HUES64 (cell line): ENCODE results near the gene EPB41L2.
"Not testable (repeated sequence)": the region's sequence is repeated elsewhere in the genome, so short reads cannot be mapped to it uniquely, and the experiment has no call there.

Source experiments
- H3K27ac ChIP-seq: 2 replicates; pipeline ENCODE4 v1.7.0; 2013; ENCODE audit warnings: low read depth, low read length, inconsistent platforms
- H3K27me3 ChIP-seq: 2 replicates; pipeline ENCODE4 v1.6.1; 2013; ENCODE audit warnings: mild to moderate bottlenecking, low read length; ENCODE audit not compliant: insufficient read depth
- H3K36me3 ChIP-seq: 2 replicates; pipeline ENCODE4 v1.6.1; 2013; ENCODE audit warnings: mild to moderate bottlenecking, low read length; ENCODE audit not compliant: insufficient read depth
- H3K4me1 ChIP-seq: 2 replicates; pipeline ENCODE4 v1.6.1; 2013; ENCODE audit warnings: mild to moderate bottlenecking, low read length, moderate library complexity; ENCODE audit not compliant: insufficient read depth
- H3K4me3 ChIP-seq: 2 replicates; pipeline ENCODE4 v1.5.1; 2013; ENCODE audit warnings: mild to moderate bottlenecking, low read length, moderate library complexity
- H3K9ac ChIP-seq: 2 replicates; pipeline ENCODE4 v1.6.1; 2013; ENCODE audit warnings: mild to moderate bottlenecking, low read depth, low read length
- H3K9me3 ChIP-seq: 2 replicates; pipeline ENCODE4 v1.6.1; 2013; ENCODE audit warnings: low read depth, low read length; ENCODE audit not compliant: insufficient read depth
- whole genome bisulfite sequencing: fragments of 150-250, 120-280 bp; methylation state at CpG from one replicate; pipeline ENCODE4 v1.1.7; 2013; ENCODE audit warnings: missing lambda C conversion rate; 5-methylcytosine and 5-hydroxymethylcytosine counted together

The EPB41L2 gene

DNA sequence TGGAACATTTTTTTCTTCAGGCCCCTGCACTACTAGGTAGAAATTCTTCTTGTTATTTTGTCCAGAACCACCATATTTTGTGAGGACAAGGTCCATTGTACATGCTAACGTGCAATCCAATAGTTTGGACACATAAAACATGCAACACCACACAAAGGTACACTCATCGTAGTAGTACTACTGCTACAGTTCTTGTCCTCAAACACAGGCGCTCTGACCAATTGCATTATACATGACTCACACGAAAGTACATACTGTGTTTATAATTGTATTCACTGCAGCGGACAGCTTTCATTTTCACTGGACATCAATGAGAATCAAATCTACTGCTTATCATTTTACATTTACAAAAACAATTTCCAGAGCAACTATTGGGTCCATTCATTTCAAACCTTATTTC lies 251.1 kb downstream of the EPB41L2 start:
- 95% methylated on average over 5 of the region's 5 CpGs for WGBS
- Histone ChIP-seq H3K9me3 (no peaks in the 10 kb centered on the region), H3K36me3 (no peaks in the 10 kb centered on the region), H3K4me3 (no peak overlapping the region), H3K27ac (no peak overlapping the region), H3K27me3 (no peaks in the 10 kb centered on the region), H3K9ac (no peak overlapping the region), H3K4me1 (no peaks in the 10 kb centered on the region)

DNA sequence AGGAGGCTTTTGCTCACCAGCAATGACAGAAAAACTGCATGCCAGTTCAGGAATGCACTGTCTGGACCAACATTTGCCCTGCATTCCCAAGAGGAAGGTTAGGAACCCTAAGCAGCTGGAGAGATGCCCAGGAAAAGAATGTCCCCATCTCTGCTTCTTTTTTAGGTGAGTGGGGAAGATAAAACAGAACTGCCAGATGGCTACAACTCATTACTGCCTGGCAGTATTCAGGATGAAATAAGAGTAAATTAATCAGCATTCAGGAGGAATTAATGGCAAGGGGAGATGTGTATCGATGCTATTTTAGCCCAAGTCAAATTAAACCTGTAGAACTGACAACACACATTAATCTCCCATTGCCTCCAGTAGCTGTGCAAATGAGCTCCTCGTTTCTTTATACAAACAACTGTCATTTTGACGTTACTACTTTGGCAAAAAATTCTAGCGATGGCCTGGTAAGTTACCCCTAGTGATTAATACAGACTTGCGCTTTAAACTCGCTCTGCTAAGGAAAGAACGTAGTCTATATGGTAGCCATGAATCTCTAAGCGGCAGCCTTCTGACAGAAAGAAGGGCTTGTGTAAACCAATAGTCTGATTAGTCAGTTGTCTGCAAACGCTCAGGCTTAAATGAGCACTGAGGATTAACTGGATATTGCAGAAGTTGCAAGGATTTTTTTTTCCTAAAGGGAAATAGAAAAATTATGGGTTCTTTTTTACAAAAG lies 252.6 kb downstream of the EPB41L2 start:
- no peaks in the 10 kb centered on the region for H3K9me3 ChIP-seq

DNA sequence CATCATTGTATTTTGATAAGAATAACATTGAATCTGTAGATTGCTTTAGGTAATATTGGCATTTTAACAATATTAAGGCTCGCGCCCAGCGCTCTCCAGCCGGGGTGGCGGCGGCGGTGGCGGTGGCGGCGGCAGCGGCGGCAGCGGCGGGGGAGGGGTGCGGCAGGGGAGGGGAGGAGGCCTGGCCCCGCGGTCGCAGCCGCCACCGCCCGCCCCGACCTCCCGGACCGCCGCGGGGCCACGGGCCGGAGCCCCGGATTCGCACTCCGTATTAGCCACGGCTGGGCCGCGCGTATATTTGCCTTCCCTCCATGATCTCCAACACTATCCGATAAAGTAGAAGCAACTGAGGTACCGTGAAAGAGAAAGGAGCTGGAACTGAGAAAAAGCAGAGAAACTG lies 261.7 kb downstream of the EPB41L2 start:
- H3K9ac ChIP-seq, H3K27me3 ChIP-seq, H3K9me3 ChIP-seq, H3K36me3 ChIP-seq, H3K27ac ChIP-seq, H3K4me1 ChIP-seq, H3K4me3 ChIP-seq: not testable (repeated sequence)
- WGBS: 98% methylated on average over 35 of the region's 37 CpGs

More for the DNA sequence above, 252.6 kb downstream of the EPB41L2 start:
- Histone ChIP-seq H3K4me3 (no peak overlapping the region), H3K4me1 (no peaks in the 10 kb centered on the region), H3K27me3 (no peaks in the 10 kb centered on the region), H3K27ac (no peak overlapping the region), H3K36me3 (no peaks in the 10 kb centered on the region), H3K9ac (no peak overlapping the region)
- WGBS: 90% methylated on average over 9 of the region's 9 CpGs

DNA sequence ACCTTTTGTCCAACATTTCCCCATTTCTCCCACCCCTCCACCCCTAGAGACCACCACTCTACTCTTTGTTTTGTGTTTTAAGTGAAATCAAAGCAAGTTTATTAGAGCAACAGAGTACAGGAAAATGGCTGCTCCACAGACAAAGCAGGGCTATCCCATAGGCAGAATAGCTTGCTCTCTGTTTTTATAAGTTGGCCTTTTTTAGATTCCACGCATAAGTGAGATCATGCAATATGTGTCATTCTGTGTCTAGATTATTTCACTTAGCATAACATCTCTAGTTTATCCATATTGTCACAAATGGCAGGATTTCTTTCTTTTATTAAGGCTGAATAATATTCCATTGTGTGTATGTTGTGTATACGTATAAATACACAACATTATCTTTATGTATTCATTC lies 266.0 kb downstream of the EPB41L2 start:
- Histone ChIP-seq H3K4me1 (peaks cover 12% of the 10 kb centered on the region; the same call in 1 of the 2 replicates), H3K4me3 (no peak overlapping the region), H3K27me3 (no peaks in the 10 kb centered on the region), H3K9ac (no peak overlapping the region), H3K27ac (no peak overlapping the region), H3K9me3 (peaks cover 7% of the 10 kb centered on the region; the same call in 1 of the 2 replicates), H3K36me3 (no peaks in the 10 kb centered on the region)
- 100% methylated on average over 1 of the region's 2 CpGs for WGBS

DNA sequence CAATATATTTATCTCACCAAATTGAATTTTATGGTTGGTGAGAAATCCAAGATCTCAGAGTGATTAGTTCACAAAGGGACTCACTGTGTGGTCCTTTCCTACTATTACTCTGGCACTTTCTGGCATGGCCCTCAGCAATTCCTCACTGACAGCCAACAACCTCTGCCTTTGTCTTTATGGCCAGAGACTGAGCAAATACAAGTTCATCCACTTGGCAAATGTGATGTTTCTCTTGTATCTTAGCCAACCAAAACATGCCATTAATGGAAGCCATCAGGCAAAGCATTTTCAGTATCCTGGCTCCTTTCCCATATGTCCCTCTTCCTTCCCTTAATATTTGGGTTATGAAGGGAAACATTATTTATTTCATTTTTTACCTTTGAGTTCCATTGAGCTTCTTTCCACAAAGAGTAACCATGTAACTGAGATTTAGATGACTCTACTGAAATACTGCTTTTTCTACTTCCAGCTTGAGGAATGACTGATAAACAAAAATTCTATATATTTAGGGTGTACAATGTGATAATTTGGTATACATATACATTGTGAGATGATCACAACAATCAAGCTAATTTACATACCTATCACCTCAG lies 266.6 kb downstream of the EPB41L2 start:
- H3K36me3 ChIP-seq: no peaks in the 10 kb centered on the region
- H3K9ac ChIP-seq: no peak overlapping the region
- peaks cover 12% of the 10 kb centered on the region; the same call in 1 of the 2 replicates for H3K4me1 ChIP-seq
- no peak overlapping the region for H3K4me3 ChIP-seq
- no peaks in the 10 kb centered on the region for H3K27me3 ChIP-seq
- peaks cover 7% of the 10 kb centered on the region; the same call in 1 of the 2 replicates for H3K9me3 ChIP-seq
- H3K27ac ChIP-seq: no peak overlapping the region

DNA sequence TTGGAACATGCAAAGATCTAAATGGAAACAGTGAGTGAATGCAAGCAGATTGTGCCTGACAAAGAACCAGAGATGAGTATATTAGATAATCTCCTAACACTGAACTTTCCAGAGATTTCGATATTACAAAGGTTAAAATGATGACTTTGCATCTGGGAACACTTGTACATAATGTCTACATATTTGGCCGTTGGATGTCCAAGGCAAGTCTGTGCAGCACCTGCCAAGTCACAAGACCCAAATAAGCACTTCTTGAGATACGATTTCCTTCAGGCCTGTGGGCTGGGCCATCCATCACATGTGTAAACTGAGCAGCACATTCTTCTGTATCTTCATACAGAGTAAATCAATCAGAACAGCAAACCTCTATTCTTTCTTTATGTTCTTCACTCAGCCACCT lies 268.3 kb downstream of the EPB41L2 start:
- Histone ChIP-seq H3K27me3 (no peaks in the 10 kb centered on the region), H3K36me3 (no peaks in the 10 kb centered on the region), H3K9ac (no peak overlapping the region), H3K27ac (no peak overlapping the region), H3K9me3 (no peaks in the 10 kb centered on the region), H3K4me1 (peaks cover 12% of the 10 kb centered on the region; the same call in 1 of the 2 replicates), H3K4me3 (no peak overlapping the region)
- WGBS: 89% methylated on average over 3 of the region's 3 CpGs

DNA sequence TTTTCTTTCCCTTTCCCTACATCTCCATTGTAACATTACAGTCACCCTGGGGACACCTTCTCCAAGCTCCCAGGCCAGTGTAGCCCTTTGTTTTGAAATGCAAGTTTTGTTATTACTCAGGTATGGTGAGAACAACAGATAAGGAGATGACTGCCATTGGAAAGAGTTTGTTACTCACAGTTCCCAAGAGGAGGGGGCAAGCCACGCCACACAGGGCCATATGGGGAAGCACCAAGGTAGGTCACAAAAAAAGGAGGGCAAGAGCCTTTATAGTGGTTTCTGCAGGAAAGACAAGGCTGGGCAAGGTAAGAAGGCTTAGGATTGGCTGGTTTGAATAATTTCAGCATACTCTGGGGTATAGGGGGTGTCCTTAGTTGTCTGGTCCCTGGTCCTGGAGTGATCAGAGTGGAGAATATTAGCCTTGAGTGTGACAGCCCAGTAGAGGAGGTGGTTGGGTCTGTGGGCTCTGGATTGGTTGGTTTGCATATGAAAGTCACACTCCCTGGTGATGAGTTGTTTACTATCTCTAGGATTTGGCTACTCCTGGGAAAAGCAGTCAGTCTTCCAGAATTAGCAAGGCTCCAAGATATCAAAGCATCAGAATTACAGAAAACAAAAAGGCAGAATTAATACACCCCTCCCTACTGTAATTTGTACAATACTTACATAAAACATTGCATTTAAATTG lies 268.9 kb downstream of the EPB41L2 start:
- no peak overlapping the region for H3K27ac ChIP-seq
- 80% methylated on average over 1 of the region's 1 CpG for WGBS

More for the DNA sequence above, 268.9 kb downstream of the EPB41L2 start:
- H3K36me3 ChIP-seq: no peaks in the 10 kb centered on the region
- H3K4me1 ChIP-seq: peaks cover 12% of the 10 kb centered on the region; the same call in 1 of the 2 replicates
- H3K9me3 ChIP-seq: no peaks in the 10 kb centered on the region
- H3K9ac ChIP-seq: no peak overlapping the region
- no peak overlapping the region for H3K4me3 ChIP-seq
- H3K27me3 ChIP-seq: no peaks in the 10 kb centered on the region
